Adrenal gland (tissue), 5 donors: ENCODE measurements around the gene TP53BP2.

ENCODE experiments used
- POLR2A ChIP-seq, 2 donors: fragments of 450-650 bp; IDR thresholded peaks; one replicate each; pipeline ENCODE4 v1.6.1; 2017; ENCODE audit warnings: antibody characterized with exemption in 2 of 2, mild to moderate bottlenecking in 2 of 2, moderate library complexity in 1 of 2
- TF ChIP-seq, protein P1 (sequence below), 6 experiments: fragments of 450-650 bp in 4 of 6; fragments of 200-600 bp in 2 of 6; sonication (generic) in 1 of 6; IDR thresholded peaks; 1 replicate in 5 of 6; 2 replicates in 1 of 6; pipeline versions ENCODE4 v1.5.1 to v1.8.0; 2016 to 2021; ENCODE audit warnings: antibody characterized with exemption in 6 of 6, mild to moderate bottlenecking in 2 of 6, moderate library complexity in 1 of 6
- donor health status: DM: no; HTN: no; CAD: no.

DNA sequence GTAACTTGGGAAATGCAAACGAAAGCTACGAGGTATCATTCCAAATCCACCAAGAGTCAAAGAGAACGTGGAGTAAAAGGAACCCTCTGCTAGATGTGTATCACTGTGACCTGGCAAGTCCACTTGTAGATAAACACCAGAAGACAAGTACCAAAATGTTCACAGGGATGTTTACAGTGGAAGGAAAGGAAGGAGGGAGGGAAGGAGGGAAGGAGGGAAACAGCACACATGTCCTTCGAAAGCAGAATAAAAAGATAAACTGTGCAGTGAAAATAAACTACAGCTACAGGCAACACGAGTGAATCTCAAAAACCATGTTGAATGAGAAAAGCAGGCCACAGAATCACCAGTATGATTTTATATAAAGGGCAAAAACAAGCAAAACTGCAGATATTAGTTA is 59.9 kb downstream of the TP53BP2 start:
- TF ChIP-seq POLR2A (IDR thresholded peaks at IDR 0.05), result no peak
- TF ChIP-seq, protein P1, sequence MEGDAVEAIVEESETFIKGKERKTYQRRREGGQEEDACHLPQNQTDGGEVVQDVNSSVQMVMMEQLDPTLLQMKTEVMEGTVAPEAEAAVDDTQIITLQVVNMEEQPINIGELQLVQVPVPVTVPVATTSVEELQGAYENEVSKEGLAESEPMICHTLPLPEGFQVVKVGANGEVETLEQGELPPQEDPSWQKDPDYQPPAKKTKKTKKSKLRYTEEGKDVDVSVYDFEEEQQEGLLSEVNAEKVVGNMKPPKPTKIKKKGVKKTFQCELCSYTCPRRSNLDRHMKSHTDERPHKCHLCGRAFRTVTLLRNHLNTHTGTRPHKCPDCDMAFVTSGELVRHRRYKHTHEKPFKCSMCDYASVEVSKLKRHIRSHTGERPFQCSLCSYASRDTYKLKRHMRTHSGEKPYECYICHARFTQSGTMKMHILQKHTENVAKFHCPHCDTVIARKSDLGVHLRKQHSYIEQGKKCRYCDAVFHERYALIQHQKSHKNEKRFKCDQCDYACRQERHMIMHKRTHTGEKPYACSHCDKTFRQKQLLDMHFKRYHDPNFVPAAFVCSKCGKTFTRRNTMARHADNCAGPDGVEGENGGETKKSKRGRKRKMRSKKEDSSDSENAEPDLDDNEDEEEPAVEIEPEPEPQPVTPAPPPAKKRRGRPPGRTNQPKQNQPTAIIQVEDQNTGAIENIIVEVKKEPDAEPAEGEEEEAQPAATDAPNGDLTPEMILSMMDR (IDR thresholded peaks at IDR 0.05), result no peak
